ENCODE data around the gene PTCH1. TPM values are rescaled to one million over a fixed set of nuclear protein-coding genes. Genes with fewer than 3 reads are reported as not detected.

PTCH1 gene
- total and polyA plus RNA-seq, 5 experiments from 2014 or later = 10.5 to 49.6 (median 18.1) TPM

- Mint-ChIP-seq H3K36me3 (peaks cover 0 to 23% (median 14%) of the 10 kb centered on the region in 3 donors), H3K27me3 (peaks cover 0 to 16% (median 4%) of the 10 kb centered on the region in 5 donors), H3K4me1 (no peaks in the 10 kb centered on the region), H3K9me3 (peaks cover 0 to 37% (median 10%) of the 10 kb centered on the region in 9 donors), H3K4me3 (no peak overlapping the region), H3K27ac (no peak overlapping the region)
- DNase-seq (no peak), ATAC-seq (no peak)
- POLR2A ChIA-PET = no interaction called here
Measured at GRCh38 chr9:95399261-95399660, 117.5 kb downstream of the PTCH1 start.

Other genes starting within 250 kb of the PTCH1 start
- gene FANCC, start 199.3 kb downstream of the PTCH1 start, total RNA-seq = 1 to 10 TPM; 5.8 to 8.0 TPM
- gene FANCC, start 199.3 kb downstream of the PTCH1 start, polyA plus RNA-seq = 1 to 10 TPM; 3.3 to 5.9 (median 4.4) TPM